Neuron (in vitro differentiated cells): ENCODE results near the gene SP7.
"Not testable (repeated sequence)": the region's sequence is repeated elsewhere in the genome, so short reads cannot be mapped to it uniquely, and the experiment has no call there.

ENCODE experiments used
- H2AFZ ChIP-seq: one replicate; pipeline ENCODE4 v1.6.1; 2013; ENCODE audit warnings: low read depth, mild to moderate bottlenecking, inconsistent platforms, low read length, moderate library complexity
- H3K27me3 ChIP-seq: one replicate; pipeline ENCODE4 v1.6.1; 2013; ENCODE audit warnings: low read length; ENCODE audit not compliant: insufficient read depth
- H3K36me3 ChIP-seq: one replicate; pipeline ENCODE4 v1.6.1; 2013; ENCODE audit warnings: low read length; ENCODE audit not compliant: insufficient read depth
- H3K4me1 ChIP-seq: one replicate; pipeline ENCODE4 v1.6.1; 2013; ENCODE audit warnings: low read length; ENCODE audit not compliant: insufficient read depth
- H3K4me3 ChIP-seq: 2 replicates; pipeline ENCODE4 v1.5.1; 2013; ENCODE audit warnings: mild to moderate bottlenecking, low read length, moderate library complexity
- H3K9me3 ChIP-seq: one replicate; pipeline ENCODE4 v1.6.1; 2013; ENCODE audit warnings: low read length

Gene SP7

DNA sequence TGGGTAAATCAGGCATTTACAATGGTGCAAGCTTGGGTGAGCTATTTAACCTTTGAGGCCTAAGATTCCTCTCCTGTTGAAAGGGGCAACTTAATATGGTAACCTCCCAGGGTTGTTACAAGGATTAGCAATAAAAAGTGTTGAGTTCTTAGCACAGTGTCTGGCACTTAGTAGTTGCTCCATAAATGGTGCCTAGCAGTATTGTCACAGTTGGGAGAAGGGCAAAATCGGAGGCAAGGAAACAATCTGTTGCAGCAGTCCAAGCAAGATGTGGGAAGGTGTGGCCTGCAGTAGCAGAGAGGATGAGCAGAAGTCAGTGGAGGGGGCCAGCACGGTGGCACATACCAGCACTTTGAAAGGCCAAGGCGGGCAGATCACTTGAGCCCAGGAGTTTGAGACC lies 7.3 kb upstream of the SP7 start:
- Histone ChIP-seq H3K4me3 (no peak overlapping the region), H3K9me3 (no peaks in the 10 kb centered on the region), H3K36me3 (no peaks in the 10 kb centered on the region), H3K27me3 (peaks cover 22% of the 10 kb centered on the region), H3K4me1 (peaks cover 5% of the 10 kb centered on the region), H2AFZ (no peak overlapping the region)

DNA sequence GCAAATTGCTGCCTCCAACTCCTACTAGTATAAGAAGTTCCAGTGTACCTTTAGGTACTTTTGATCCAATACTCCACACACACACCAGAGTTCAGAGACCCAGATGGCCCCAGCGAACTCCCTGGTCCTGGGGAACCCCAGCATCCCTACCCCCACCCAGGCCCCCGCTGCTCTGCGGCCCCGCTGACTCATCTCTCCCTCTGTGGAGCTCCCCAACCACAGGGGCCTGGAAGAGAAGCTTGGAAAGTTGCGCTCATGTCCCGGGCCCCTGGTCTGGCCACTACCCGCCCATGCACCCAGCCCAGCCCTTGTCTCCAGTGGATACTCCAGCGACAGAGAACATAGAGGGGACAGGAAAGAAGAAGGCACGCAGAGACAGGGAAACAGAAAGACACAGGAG lies 4.2 kb upstream of the SP7 start:
- Histone ChIP-seq H3K4me3 (no peak overlapping the region), H3K4me1 (peaks cover 5% of the 10 kb centered on the region), H3K9me3 (no peaks in the 10 kb centered on the region), H3K36me3 (no peaks in the 10 kb centered on the region), H2AFZ (no peak overlapping the region), H3K27me3 (peaks cover 43% of the 10 kb centered on the region)

- peaks cover 40% of the 10 kb centered on the region for H3K27me3 ChIP-seq
- H2AFZ ChIP-seq = no peak overlapping the region
- H3K9me3 ChIP-seq = no peaks in the 10 kb centered on the region
- H3K4me1 ChIP-seq = no peaks in the 10 kb centered on the region
- H3K36me3 ChIP-seq = no peaks in the 10 kb centered on the region
- no peak overlapping the region for H3K4me3 ChIP-seq
These were observed 2.8 kb upstream of the SP7 start for GRCh38 chr12:53338916-53339315.

- Histone ChIP-seq H3K4me1 (no peaks in the 10 kb centered on the region), H3K9me3 (no peaks in the 10 kb centered on the region), H3K36me3 (no peaks in the 10 kb centered on the region), H3K27me3 (peaks cover 48% of the 10 kb centered on the region), H2AFZ (no peak overlapping the region), H3K4me3 (no peak overlapping the region)
These were observed 1.9 kb upstream of the SP7 start for GRCh38 chr12:53338017-53338416.

- H3K27me3 ChIP-seq = peaks cover 56% of the 10 kb centered on the region
- H3K9me3 ChIP-seq = no peaks in the 10 kb centered on the region
- H3K36me3 ChIP-seq = no peaks in the 10 kb centered on the region
These were observed 1.3 kb downstream of the SP7 start for GRCh38 chr12:53334822-53335221.

GRCh38 chr12:53333845-53334244 lies 2.3 kb downstream of the SP7 start:
- no peak overlapping the region for H3K4me3 ChIP-seq
- no peaks in the 10 kb centered on the region for H3K36me3 ChIP-seq
- no peak overlapping the region for H2AFZ ChIP-seq
- peaks cover 61% of the 10 kb centered on the region for H3K27me3 ChIP-seq
- no peaks in the 10 kb centered on the region for H3K4me1 ChIP-seq
- H3K9me3 ChIP-seq = no peaks in the 10 kb centered on the region

More at GRCh38 chr12:53334822-53335221, 1.3 kb downstream of the SP7 start:
- Histone ChIP-seq H2AFZ (no peak overlapping the region), H3K4me3 (no peak overlapping the region), H3K4me1 (no peaks in the 10 kb centered on the region)

DNA sequence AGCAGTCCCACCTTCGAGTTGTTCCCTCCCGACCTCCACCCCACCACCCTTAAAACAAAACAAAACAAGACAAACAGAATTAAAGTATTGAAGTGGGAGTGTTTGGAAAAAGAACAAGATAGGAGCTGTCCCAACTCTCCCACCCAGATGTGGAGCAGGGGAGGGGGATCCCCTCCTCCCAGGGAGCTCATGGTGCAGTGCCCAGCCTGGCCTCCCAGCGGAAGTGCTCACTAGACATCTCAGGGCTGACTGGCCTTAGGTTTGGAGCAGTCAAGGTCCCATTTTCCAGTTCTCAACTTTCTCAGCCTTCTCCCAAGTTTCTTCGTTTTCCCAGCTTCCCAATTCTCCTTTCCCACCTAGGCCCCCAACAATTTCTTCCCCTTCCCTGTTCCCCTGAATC lies 2.9 kb downstream of the SP7 start:
- Histone ChIP-seq H3K36me3 (no peaks in the 10 kb centered on the region), H3K27me3 (peaks cover 58% of the 10 kb centered on the region)

GRCh38 chr12:53332744-53333143 lies 3.4 kb downstream of the SP7 start:
- Histone ChIP-seq H2AFZ (no peak overlapping the region), H3K4me1 (no peaks in the 10 kb centered on the region), H3K9me3 (no peaks in the 10 kb centered on the region), H3K36me3 (no peaks in the 10 kb centered on the region), H3K27me3 (peaks cover 55% of the 10 kb centered on the region), H3K4me3 (no peak overlapping the region)

More for the DNA sequence above, 2.9 kb downstream of the SP7 start:
- no peaks in the 10 kb centered on the region for H3K4me1 ChIP-seq
- H2AFZ ChIP-seq = no peak overlapping the region
- H3K4me3 ChIP-seq = no peak overlapping the region
- no peaks in the 10 kb centered on the region for H3K9me3 ChIP-seq

GRCh38 chr12:53332339-53332738 lies 3.8 kb downstream of the SP7 start:
- peaks cover 52% of the 10 kb centered on the region for H3K27me3 ChIP-seq
- H2AFZ ChIP-seq, H3K36me3 ChIP-seq: not testable (repeated sequence)

DNA sequence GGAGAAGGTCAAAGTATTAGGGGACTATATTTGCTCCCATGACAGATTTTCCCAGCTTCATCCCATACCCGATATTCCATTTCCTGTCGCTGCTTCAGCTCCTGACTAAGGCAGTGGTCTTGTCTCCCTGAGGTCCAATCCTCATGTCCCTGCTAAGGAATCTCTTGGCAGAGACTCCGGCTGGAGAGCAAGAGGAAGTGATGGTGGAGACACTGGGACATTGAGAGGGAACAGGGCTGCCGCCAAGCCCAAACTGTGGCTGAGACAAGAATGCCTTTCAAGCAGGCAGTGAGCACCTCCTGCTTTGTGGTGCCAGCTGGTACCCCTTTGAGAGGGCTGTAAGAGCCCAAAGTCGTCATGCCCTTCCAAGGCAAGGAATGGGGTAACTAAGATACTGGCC lies 5.5 kb downstream of the SP7 start:
- H3K27me3 ChIP-seq = peaks cover 35% of the 10 kb centered on the region

More at GRCh38 chr12:53332339-53332738, 3.8 kb downstream of the SP7 start:
- H3K4me3 ChIP-seq, H3K4me1 ChIP-seq, H3K9me3 ChIP-seq: not testable (repeated sequence)

DNA sequence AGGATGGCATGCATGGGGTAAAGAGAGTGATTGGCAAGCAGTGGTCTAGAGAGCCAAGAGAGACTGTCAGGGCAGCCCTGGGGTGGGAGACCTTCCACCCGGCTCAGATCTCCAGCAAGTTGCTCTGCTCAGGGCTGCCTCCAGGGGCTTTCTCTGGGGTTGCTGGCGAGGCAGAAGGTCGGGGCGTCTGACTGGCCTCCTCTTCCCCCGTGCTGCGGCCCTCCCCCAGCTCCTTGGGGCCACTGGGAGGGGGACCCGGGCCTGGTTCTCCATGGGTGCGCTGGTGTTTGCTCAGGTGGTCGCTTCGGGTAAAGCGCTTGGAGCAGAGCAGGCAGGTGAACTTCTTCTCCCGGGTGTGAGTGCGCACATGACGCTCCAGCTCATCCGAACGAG lies 8.1 kb downstream of the SP7 start:
- H3K4me1 ChIP-seq = peaks cover 17% of the 10 kb centered on the region
- H3K9me3 ChIP-seq = no peaks in the 10 kb centered on the region
- peaks cover 25% of the 10 kb centered on the region for H3K27me3 ChIP-seq
- no peak overlapping the region for H2AFZ ChIP-seq
- H3K36me3 ChIP-seq = no peaks in the 10 kb centered on the region
- H3K4me3 ChIP-seq = no peak overlapping the region

More for the DNA sequence above, 5.5 kb downstream of the SP7 start:
- H3K9me3 ChIP-seq = no peaks in the 10 kb centered on the region
- H3K4me1 ChIP-seq = peaks cover 4% of the 10 kb centered on the region
- no peak overlapping the region for H2AFZ ChIP-seq
- H3K36me3 ChIP-seq = no peaks in the 10 kb centered on the region
- H3K4me3 ChIP-seq = no peak overlapping the region

DNA sequence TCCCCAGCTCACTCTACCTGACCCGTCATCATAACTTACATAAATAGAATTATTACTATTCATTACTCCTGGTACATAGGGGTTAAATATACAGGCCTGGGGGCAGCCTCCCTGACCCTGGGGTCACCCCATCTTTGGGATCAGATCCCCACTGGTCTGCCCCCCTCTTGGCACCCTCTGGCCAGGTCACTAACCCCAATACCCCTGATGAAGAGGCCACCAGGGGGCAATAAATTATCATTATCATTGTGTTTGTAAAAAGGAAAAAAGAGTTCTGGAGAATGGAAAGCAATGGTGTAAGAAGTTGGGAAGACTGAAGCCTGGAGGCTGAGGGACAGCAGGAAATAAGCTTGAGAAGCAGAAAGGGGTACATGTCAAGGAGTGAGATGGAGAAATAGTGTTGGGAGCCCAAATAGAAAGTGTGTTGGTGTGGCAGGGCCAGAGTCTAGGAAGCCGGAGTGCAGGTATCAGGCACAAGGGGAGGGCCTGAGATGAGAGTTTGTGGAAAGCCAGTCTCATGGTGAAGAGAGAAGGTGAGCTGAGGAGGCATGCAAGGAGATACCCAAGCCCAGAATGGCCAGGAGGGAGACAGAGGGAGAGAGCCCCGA lies 8.6 kb downstream of the SP7 start:
- no peaks in the 10 kb centered on the region for H3K36me3 ChIP-seq
- peaks cover 23% of the 10 kb centered on the region for H3K27me3 ChIP-seq
- no peak overlapping the region for H3K4me3 ChIP-seq
- no peak overlapping the region for H2AFZ ChIP-seq
- peaks cover 17% of the 10 kb centered on the region for H3K4me1 ChIP-seq
- H3K9me3 ChIP-seq = no peaks in the 10 kb centered on the region

DNA sequence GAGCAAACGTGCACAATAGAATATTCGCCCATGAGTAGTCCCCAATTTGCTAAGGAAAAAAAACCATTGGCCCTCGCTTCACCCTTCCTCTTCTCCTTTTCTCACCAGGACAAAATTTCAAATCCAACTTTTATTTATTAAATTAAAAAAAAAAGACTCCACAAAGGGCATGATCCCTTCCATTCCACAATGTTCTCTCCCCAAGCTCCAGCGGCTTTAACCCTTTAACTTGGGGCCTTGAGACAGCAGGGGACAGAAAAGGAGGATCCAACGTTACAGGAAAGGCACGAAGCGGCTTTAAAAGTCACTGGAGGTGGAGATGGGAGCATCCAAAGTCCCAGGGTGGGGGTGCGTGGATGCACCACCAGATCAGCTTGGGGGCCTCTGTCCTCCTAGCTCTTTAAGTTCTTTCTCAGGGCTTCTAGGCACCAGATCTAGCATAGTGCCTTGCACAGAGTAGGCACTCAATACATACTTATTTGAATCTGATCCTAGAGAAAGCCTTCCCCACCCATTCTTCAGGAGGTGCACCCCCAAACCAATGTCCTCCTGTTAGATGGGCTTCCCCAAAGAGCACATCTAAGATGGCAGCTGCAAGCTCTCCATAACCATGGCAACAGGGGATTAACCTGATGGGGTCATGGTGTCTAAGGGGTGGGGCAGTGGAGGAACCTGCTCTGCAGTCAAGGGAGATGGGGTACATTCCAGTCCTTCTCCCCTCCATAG lies 9.5 kb downstream of the SP7 start:
- H3K4me1 ChIP-seq = peaks cover 20% of the 10 kb centered on the region
- H3K36me3 ChIP-seq = no peaks in the 10 kb centered on the region
- H3K27me3 ChIP-seq = peaks cover 17% of the 10 kb centered on the region
- H2AFZ ChIP-seq = no peak overlapping the region
- H3K9me3 ChIP-seq = no peaks in the 10 kb centered on the region
- H3K4me3 ChIP-seq = no peak overlapping the region
